HuH-7.5 (cell line): ENCODE measurements around the gene ABCG4.

ENCODE experiments used
- DNase-seq: peaks from one replicate; pipeline ENCODE4 v3.0.0; 2011; ENCODE audit warnings: low spot score

The ABCG4 gene

DNA sequence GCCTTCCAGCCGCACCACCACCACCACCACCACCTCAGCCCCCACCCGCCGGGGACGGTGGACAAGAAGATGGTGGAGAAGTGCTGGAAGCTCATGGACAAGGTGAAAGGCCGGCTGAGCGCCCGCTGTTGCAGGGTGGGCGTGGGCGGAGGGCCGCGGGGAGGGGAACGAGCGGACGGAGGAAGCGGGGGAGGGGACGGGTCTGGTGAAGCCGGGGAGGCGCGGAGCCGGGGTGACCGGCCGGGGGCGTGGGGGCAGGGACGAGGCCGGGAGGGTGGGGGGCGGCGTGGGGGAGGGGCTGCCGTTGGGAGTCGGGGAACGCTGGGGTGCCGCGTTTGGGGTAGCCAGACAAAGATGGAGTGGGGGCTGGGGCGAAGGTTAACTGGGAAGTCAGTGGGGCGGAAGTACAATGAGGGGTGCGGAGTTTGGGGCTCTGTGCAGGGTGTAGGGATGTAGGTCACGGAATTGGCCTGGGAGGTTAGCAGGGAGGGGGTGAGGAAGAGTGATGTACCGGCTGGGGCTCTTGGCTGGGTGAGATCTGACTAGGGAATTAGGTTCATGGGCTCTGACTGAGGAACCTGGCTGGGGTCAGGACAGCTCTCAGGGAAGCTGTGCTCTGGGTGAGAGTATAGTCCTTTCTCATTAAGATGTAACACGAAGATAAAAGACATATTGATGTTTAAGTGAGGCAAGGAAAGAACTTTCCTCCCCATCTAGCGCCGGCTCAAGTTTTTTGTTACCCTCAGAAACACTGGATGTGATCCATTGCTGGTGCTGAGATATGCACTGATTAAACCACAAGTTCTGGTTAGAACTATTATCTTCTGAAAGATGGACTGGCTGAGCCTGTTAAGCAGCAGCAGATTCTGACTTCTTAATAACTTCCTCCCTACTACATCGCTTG is 57.9 kb downstream of the ABCG4 start:
- DNase-seq: peak; percentile 41

- DNase-seq: no peak
Observed at GRCh38 chr11:119207415-119207960, 58.6 kb downstream of the ABCG4 start.

DNA sequence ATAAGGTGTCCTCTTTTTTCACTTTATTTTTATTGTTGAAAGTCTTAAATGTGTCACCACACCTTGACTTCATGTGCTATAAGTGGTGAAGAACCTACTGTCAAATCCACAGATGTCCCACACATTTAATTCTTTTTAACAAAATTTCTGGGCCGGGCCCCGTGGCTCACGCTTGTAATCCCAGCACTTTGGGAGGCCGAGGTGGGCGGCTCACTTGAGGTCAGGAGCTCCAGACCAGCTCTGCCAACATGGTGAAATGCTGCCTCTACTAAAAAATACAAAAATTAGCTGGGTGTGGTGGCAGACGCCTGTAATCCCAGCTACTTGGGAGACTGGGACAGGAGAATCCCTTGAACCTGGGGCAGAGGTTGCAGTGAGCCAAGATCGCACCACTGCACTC is 60.3 kb downstream of the ABCG4 start:
- no peak for DNase-seq

DNA sequence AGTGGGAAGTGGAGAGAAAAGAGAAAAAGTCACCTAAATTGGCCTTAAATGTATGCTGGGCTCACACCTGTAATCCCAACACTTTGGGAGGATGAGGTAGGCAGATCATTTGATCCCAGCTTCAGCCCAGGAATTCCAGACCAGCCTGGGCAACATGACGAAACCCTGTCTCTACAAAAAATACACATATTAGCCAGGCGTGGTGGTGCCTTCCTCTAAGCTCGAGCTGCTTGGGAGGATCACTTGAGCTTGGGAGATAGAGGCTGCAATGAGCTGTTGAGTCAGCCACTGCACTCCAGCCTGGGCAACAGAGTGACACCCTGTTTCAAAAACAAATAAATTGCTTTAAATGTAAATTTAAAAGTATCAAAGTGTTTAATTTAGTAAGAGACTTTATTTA is 61.2 kb downstream of the ABCG4 start:
- DNase-seq: no peak
